Neural progenitor cell (in vitro differentiated cells): ENCODE results near the gene ALAD. TPM values are rescaled to one million over a fixed set of nuclear protein-coding genes. Genes with fewer than 3 reads are reported as not detected.

ENCODE experiments used
- DNase-seq: peaks from one replicate; pipeline ENCODE4 v3.0.0-alpha.2; 2016; ENCODE audit warnings: low spot score
- H2AFZ ChIP-seq: fragments of 200-600 bp; sonication (generic); replicated peaks from 2 replicates; pipeline ENCODE4 v1.6.1; 2016; ENCODE audit warnings: antibody characterized with exemption
- H3F3A ChIP-seq: fragments of 200-600 bp; sonication (generic); 2 replicates; pipeline ENCODE4 v1.6.1; 2016; ENCODE audit warnings: antibody characterized with exemption, low read depth
- H3K27ac ChIP-seq: fragments of 200-600 bp; sonication (generic); 2 replicates; pipeline ENCODE4 v1.5.1; 2016; ENCODE audit warnings: mild to moderate bottlenecking
- H3K27me3 ChIP-seq: fragments of 200-600 bp; sonication (generic); 2 replicates; pipeline ENCODE4 v1.6.1; 2016; ENCODE audit warnings: mild to moderate bottlenecking, moderate library complexity
- H3K36me3 ChIP-seq: fragments of 200-600 bp; sonication (generic); 2 replicates; pipeline ENCODE4 v1.5.1; 2016
- H3K4me1 ChIP-seq: fragments of 200-600 bp; sonication (generic); 2 replicates; pipeline ENCODE4 v1.6.1; 2016; ENCODE audit warnings: mixed run types
- H3K4me2 ChIP-seq: fragments of 200-600 bp; sonication (generic); 2 replicates; pipeline ENCODE4 v1.6.1; 2016
- H3K4me3 ChIP-seq: fragments of 200-600 bp; sonication (generic); 2 replicates; pipeline ENCODE4 v1.5.1; 2016
- H3K79me2 ChIP-seq: fragments of 200-600 bp; sonication (generic); 2 replicates; pipeline ENCODE4 v1.6.1; 2016; ENCODE audit warnings: low read depth
- H3K9ac ChIP-seq: fragments of 200-600 bp; sonication (generic); 2 replicates; pipeline ENCODE4 v1.6.1; 2016
- H3K9me3 ChIP-seq: fragments of 200-600 bp; sonication (generic); 2 replicates; pipeline ENCODE4 v1.5.1; 2016; ENCODE audit warnings: low read depth
- H4K20me1 ChIP-seq: fragments of 200-600 bp; sonication (generic); 2 replicates; pipeline ENCODE4 v1.6.1; 2016; ENCODE audit warnings: low read depth
- H3K27ac Mint-ChIP-seq: 3 replicates; pipeline ENCODE4 v1.8.0; 2021; ENCODE audit warnings: mixed read lengths
- H3K27me3 Mint-ChIP-seq: 2 replicates; pipeline ENCODE4 v1.8.0; 2022; ENCODE audit warnings: low read depth, mild to moderate bottlenecking, inconsistent platforms, moderate library complexity, mixed read lengths; ENCODE audit not compliant: insufficient read depth
- H3K36me3 Mint-ChIP-seq: 3 replicates; pipeline ENCODE4 v1.8.0; 2021; ENCODE audit warnings: mixed read lengths
- H3K4me1 Mint-ChIP-seq: 3 replicates; pipeline ENCODE4 v1.8.0; 2021; ENCODE audit warnings: mixed read lengths
- H3K4me3 Mint-ChIP-seq: 3 replicates; pipeline ENCODE4 v1.8.0; 2021; ENCODE audit warnings: mild to moderate bottlenecking, moderate library complexity, mixed read lengths
- H3K9me3 Mint-ChIP-seq: 3 replicates; pipeline ENCODE4 v1.8.0; 2020; ENCODE audit warnings: mixed read lengths
- CTCF ChIP-seq: fragments of 200-600 bp; sonication (generic); IDR thresholded peaks from 2 replicates; pipeline ENCODE4 v1.5.1; 2017; ENCODE audit warnings: antibody characterized with exemption, mild to moderate bottlenecking
- EZH2 ChIP-seq: fragments of 200-600 bp; sonication (generic); IDR thresholded peaks from 2 replicates; pipeline ENCODE4 v1.6.1; 2017; ENCODE audit warnings: antibody characterized with exemption, mild to moderate bottlenecking, moderate library complexity
- EZH2phosphoT487 ChIP-seq: fragments of 200-600 bp; sonication (generic); IDR thresholded peaks from 2 replicates; pipeline ENCODE4 v1.6.1; 2017; ENCODE audit warnings: antibody characterized with exemption
- total RNA-seq: library from RNA; depleted of rRNA; stranded (reverse); fragments of >200 nt; gene quantifications from 2 replicates; pipeline ENCODE4 v1.2.3, GENCODE V29; 2015; ENCODE audit warnings: low replicate concordance

The ALAD gene
- total RNA-seq, 1 donor from 2014 or later, result 17.4 TPM

DNA sequence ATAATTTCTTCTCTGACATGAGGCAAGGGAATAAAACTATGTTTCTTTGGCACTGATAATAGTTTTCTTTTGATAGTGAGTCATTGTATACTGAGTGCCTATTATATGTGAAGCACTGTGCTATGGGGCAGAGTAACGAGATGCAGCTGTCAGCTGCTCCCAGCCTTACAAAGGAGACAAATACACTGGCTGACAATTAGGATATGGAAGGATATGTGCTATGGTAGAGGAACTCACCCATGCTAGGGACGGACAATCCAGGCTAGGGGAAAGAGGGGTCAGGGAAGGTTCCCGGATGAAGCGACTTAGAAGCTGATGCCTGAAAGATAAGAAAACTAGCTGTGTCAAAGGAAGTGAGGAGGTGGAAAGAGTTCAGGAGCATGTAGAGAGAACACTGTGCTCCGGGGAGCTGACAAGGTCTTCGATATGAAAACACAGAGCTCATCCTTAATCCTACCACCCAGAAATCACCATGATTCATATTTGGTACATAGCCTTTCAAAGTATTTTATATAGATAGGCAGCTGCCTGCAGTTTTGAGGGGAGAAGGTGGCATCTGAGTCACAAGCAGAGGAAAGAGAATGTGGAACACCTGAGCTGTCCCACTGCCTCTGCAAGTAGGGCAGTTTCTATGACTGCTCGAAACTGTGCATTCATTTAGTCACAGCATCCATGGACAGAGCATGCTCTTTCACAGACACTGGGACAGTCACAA, 39.6 kb downstream of the ALAD start:
- Mint-ChIP-seq H3K9me3 (peaks cover 3% of the 10 kb centered on the region), H3K4me3 (no peak overlapping the region), H3K27ac (no peak overlapping the region), H3K4me1 (peaks cover 18% of the 10 kb centered on the region), H3K27me3 (peaks cover 5% of the 10 kb centered on the region), H3K36me3 (no peaks in the 10 kb centered on the region)
- H3K4me2 ChIP-seq, result no peak overlapping the region
- no peaks in the 10 kb centered on the region for H3F3A ChIP-seq
- no peak for DNase-seq
- no peaks in the 10 kb centered on the region for H3K4me1 ChIP-seq
- no peaks in the 10 kb centered on the region for H3K36me3 ChIP-seq
- no peaks in the 10 kb centered on the region for H3K27me3 ChIP-seq
- no peaks in the 10 kb centered on the region for H3K9me3 ChIP-seq
- TF ChIP-seq CTCF, result no peak
- no peak for TF ChIP-seq EZH2
- H3K27ac ChIP-seq, result no peak overlapping the region
- H3K9ac ChIP-seq, result no peak overlapping the region
- no peaks in the 10 kb centered on the region for H4K20me1 ChIP-seq
- H2AFZ ChIP-seq, result no peak overlapping the region
- H3K4me3 ChIP-seq, result no peak overlapping the region
- no peaks in the 10 kb centered on the region for H3K79me2 ChIP-seq

GRCh38 chr9:113360242-113360842, 40.7 kb downstream of the ALAD start:
- H3K4me1 ChIP-seq, result no peaks in the 10 kb centered on the region
- no peak overlapping the region for H3K27ac ChIP-seq
- no peaks in the 10 kb centered on the region for H3F3A ChIP-seq
- peaks cover 18% of the 10 kb centered on the region for H3K4me1 Mint-ChIP-seq
- TF ChIP-seq CTCF, result no peak
- TF ChIP-seq EZH2, result no peak
- no peak for TF ChIP-seq EZH2phosphoT487
- H3K27me3 ChIP-seq, result no peaks in the 10 kb centered on the region
- no peaks in the 10 kb centered on the region for H3K79me2 ChIP-seq
- H3K9me3 Mint-ChIP-seq, result peaks cover 3% of the 10 kb centered on the region
- H3K4me3 ChIP-seq, result no peak overlapping the region
- no peak overlapping the region for H3K27ac Mint-ChIP-seq
- no peak overlapping the region for H3K4me2 ChIP-seq
- no peaks in the 10 kb centered on the region for H3K9me3 ChIP-seq
- no peaks in the 10 kb centered on the region for H3K36me3 ChIP-seq
- DNase-seq, result no peak
- H3K9ac ChIP-seq, result no peak overlapping the region
- no peaks in the 10 kb centered on the region for H4K20me1 ChIP-seq
- no peak overlapping the region for H2AFZ ChIP-seq
- no peak overlapping the region for H3K4me3 Mint-ChIP-seq
- peaks cover 9% of the 10 kb centered on the region for H3K27me3 Mint-ChIP-seq
- H3K36me3 Mint-ChIP-seq, result no peaks in the 10 kb centered on the region

GRCh38 chr9:113359385-113359784, 41.7 kb downstream of the ALAD start:
- Histone ChIP-seq H3K27ac (no peak overlapping the region), H3K4me1 (no peaks in the 10 kb centered on the region), H3K27me3 (no peaks in the 10 kb centered on the region), H2AFZ (no peak overlapping the region), H3K79me2 (no peaks in the 10 kb centered on the region), H3K9me3 (no peaks in the 10 kb centered on the region), H3K36me3 (no peaks in the 10 kb centered on the region), H3K9ac (no peak overlapping the region), H3F3A (no peaks in the 10 kb centered on the region), H3K4me2 (no peak overlapping the region), H3K4me3 (no peak overlapping the region), H4K20me1 (no peaks in the 10 kb centered on the region)
- TF ChIP-seq CTCF (no peak), EZH2phosphoT487 (no peak), EZH2 (no peak)
- Mint-ChIP-seq H3K4me1 (peaks cover 18% of the 10 kb centered on the region), H3K27me3 (peaks cover 9% of the 10 kb centered on the region), H3K9me3 (peaks cover 3% of the 10 kb centered on the region), H3K27ac (no peak overlapping the region), H3K4me3 (no peak overlapping the region), H3K36me3 (no peaks in the 10 kb centered on the region)
- no peak for DNase-seq
